Chondrocyte (in vitro differentiated cells): ENCODE results near the gene SGCE. TPM values are rescaled to one million over a fixed set of nuclear protein-coding genes. Genes with fewer than 3 reads are reported as not detected.

Source experiments
- DNase-seq: peaks from one replicate; pipeline ENCODE4 v3.0.0; 2021; ENCODE audit warnings: mixed read lengths, low spot score
- H3K27ac Mint-ChIP-seq: one replicate; pipeline ENCODE4 v1.8.0; 2021; ENCODE audit warnings: mild to moderate bottlenecking, moderate library complexity, mixed read lengths; ENCODE audit not compliant: unreplicated experiment
- H3K27me3 Mint-ChIP-seq: 2 replicates; pipeline ENCODE4 v1.8.0; 2021; ENCODE audit warnings: low read depth, mixed read lengths
- H3K36me3 Mint-ChIP-seq: 2 replicates; pipeline ENCODE4 v1.8.0; 2021; ENCODE audit warnings: low read depth, mixed read lengths
- H3K4me1 Mint-ChIP-seq: 2 replicates; pipeline ENCODE4 v1.8.0; 2021; ENCODE audit warnings: low read depth, mild to moderate bottlenecking, mixed read lengths
- H3K4me3 Mint-ChIP-seq: one replicate; pipeline ENCODE4 v1.8.0; 2021; ENCODE audit warnings: mild to moderate bottlenecking, moderate library complexity, mixed read lengths; ENCODE audit not compliant: unreplicated experiment
- H3K9me3 Mint-ChIP-seq: 2 replicates; pipeline ENCODE4 v1.8.0; 2021; ENCODE audit warnings: low read depth, mixed read lengths
- total RNA-seq: library from RNA; stranded (reverse); gene quantifications from 3 replicates; pipeline ENCODE4 v1.2.1, GENCODE V29; 2021
- TF ChIP-seq, protein P1 (sequence below): fragments of 200-600 bp; sonication (generic); IDR thresholded peaks from 2 replicates; pipeline ENCODE4 v1.5.0; 2021; ENCODE audit warnings: antibody characterized with exemption, mild to moderate bottlenecking, moderate library complexity

The SGCE gene
- total RNA-seq, 1 donor from 2014 or later: 72.3 TPM

DNA sequence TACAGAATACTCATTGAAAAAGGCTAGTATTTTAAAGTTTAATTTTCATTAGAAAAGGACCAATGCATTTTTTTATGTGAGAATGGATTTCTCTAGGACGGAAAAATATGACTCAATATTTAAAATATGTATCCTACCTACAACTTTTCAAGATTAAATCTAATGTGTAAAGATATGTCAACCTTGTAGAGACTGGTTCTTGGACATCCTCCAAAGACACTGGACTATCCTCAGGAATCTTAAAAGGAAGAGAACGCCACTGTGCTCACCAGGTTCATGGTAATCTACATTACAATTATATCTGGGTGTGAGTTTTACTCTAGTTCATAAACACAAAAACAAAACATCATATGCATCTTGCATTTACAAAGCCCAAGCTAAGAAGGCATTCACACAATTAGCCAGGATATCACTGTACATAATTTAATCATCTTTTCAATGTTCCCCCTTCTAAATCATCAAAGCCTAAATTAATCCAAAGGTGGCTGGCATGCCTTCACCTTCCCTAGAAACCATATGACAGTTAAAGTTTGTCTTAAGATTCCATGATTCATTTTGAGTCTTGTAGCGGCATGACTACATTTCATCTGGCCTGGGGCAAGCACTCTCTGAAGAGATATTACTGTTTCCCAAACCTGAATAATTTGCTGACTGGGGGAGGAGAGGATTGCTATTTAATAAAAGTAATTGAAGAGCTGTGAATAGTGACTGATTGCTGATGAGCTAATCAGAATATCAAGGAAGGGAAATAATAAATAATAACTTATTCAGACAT is 12.0 kb downstream of the SGCE start:
- H3K4me3 Mint-ChIP-seq: no peak overlapping the region
- H3K36me3 Mint-ChIP-seq: peaks cover 3% of the 10 kb centered on the region
- peak overlapping the region; percentile 49 for H3K27ac Mint-ChIP-seq
- TF ChIP-seq, protein P1, sequence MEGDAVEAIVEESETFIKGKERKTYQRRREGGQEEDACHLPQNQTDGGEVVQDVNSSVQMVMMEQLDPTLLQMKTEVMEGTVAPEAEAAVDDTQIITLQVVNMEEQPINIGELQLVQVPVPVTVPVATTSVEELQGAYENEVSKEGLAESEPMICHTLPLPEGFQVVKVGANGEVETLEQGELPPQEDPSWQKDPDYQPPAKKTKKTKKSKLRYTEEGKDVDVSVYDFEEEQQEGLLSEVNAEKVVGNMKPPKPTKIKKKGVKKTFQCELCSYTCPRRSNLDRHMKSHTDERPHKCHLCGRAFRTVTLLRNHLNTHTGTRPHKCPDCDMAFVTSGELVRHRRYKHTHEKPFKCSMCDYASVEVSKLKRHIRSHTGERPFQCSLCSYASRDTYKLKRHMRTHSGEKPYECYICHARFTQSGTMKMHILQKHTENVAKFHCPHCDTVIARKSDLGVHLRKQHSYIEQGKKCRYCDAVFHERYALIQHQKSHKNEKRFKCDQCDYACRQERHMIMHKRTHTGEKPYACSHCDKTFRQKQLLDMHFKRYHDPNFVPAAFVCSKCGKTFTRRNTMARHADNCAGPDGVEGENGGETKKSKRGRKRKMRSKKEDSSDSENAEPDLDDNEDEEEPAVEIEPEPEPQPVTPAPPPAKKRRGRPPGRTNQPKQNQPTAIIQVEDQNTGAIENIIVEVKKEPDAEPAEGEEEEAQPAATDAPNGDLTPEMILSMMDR: no peak
- H3K4me1 Mint-ChIP-seq: peaks cover 31% of the 10 kb centered on the region
- DNase-seq: no peak
- H3K9me3 Mint-ChIP-seq: no peaks in the 10 kb centered on the region
- no peaks in the 10 kb centered on the region for H3K27me3 Mint-ChIP-seq

DNA sequence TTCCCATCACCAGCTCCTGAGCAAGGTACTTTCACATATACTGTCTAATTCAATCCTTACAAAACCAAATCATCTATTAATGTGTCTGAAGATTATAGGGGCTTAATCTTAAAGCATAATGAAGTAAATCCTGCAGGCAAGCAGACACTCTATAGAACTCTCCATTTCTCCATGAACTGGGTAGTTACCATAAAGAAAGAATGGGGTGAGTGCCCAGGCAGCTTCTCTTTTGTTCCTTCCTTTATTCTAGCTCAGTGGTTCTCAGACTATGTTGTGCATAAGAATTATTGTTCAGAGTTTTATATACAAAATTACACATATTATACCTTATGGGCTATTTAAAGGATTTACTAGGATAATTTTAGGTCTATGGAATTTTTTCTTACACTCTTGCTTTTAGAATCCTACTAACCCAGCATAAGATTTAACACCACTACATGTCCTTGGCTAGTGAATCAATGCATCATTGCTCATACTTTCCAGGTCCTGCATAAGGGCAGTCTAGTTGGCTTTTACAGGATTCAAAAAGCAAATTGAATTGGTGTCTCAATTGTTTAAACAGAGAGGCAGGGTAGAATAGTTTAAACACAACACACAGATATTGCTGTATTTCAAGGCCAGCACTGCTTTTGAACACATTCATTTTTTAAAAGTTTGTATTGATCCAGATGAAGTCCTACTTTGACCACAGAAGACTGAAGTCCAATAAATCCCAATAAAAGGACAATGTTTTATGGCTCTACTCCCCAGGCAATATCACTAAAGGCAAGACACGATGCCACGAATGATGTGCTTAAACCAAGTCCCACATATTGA is 12.9 kb downstream of the SGCE start:
- DNase-seq: no peak
- Mint-ChIP-seq H3K4me1 (peaks cover 27% of the 10 kb centered on the region), H3K27me3 (no peaks in the 10 kb centered on the region), H3K36me3 (peaks cover 3% of the 10 kb centered on the region), H3K27ac (no peak overlapping the region), H3K9me3 (no peaks in the 10 kb centered on the region), H3K4me3 (no peak overlapping the region)
- TF ChIP-seq, protein P1: no peak

DNA sequence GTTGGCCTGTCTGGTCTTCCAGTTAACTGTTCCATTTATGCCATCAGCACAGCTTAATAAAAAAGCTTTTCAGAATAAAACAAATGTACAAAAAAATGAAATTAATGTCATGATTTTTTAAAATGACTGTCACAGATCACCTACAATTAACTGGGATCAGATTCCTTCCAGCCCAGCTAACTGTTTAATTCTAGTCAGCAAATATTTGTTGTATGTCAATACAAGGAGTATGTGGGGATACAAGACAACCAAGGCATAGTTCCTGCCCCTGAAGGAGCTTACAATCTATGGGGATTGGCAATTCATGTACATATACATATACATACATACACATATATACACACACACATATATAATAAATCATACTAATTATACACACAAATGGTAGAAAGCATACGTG is 16.5 kb downstream of the SGCE start:
- no peak overlapping the region for H3K27ac Mint-ChIP-seq
- no peaks in the 10 kb centered on the region for H3K9me3 Mint-ChIP-seq
- DNase-seq: no peak
- H3K4me1 Mint-ChIP-seq: peaks cover 23% of the 10 kb centered on the region
- H3K27me3 Mint-ChIP-seq: no peaks in the 10 kb centered on the region
- no peak overlapping the region for H3K4me3 Mint-ChIP-seq
- TF ChIP-seq, protein P1: no peak
- peaks cover 6% of the 10 kb centered on the region for H3K36me3 Mint-ChIP-seq

DNA sequence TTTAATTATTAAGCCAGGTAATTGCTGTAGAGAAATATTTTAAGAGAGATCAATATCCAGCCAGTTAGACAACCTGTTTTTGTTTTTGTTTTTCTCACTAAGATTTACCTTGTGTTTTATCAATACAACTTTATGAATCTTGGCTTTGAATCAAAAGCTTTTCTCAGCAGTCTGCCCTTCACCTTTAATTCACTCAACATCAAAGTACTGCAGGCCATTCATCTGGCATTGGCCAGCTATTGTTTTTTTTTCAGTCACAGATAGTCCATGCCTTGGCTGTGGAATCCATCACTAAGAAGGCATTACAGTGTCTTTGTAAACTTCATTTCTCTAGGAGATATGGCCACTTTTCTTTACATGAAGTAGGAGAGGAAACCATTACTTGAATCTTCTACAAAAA is 20.2 kb downstream of the SGCE start:
- H3K4me3 Mint-ChIP-seq: no peak overlapping the region
- H3K4me1 Mint-ChIP-seq: peaks cover 32% of the 10 kb centered on the region
- H3K27me3 Mint-ChIP-seq: no peaks in the 10 kb centered on the region
- no peak for DNase-seq
- no peak overlapping the region for H3K27ac Mint-ChIP-seq
- no peaks in the 10 kb centered on the region for H3K9me3 Mint-ChIP-seq
- TF ChIP-seq, protein P1: no peak
- H3K36me3 Mint-ChIP-seq: peaks cover 6% of the 10 kb centered on the region

DNA sequence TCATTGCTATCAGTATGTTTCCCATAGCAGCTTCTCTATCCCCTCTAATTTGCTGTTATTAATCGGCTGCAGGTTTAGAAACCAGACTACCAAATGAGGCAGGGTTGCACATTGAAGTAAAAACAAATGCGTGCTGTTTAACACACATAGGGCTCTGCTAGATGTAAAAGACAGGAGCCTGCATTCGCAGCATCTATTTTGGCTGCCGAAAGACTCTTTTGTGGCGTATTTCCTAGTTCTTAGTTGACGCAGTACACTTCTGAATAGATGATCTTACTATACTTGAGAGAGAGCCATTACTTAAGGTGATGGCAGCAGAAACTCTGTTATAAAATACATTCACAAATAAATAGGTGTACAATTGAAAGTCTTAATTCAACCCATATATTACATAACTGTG is 21.4 kb downstream of the SGCE start:
- TF ChIP-seq, protein P1: no peak
- no peak overlapping the region for H3K27ac Mint-ChIP-seq

More for the DNA sequence above, 21.4 kb downstream of the SGCE start:
- Mint-ChIP-seq H3K36me3 (peaks cover 4% of the 10 kb centered on the region), H3K4me1 (peaks cover 35% of the 10 kb centered on the region), H3K27me3 (no peaks in the 10 kb centered on the region), H3K4me3 (no peak overlapping the region), H3K9me3 (no peaks in the 10 kb centered on the region)
- no peak for DNase-seq
